HUDEP-2 (cell line): ENCODE results near the gene LIG1.
"Not testable (repeated sequence)": the region's sequence is repeated elsewhere in the genome, so short reads cannot be mapped to it uniquely, and the experiment has no call there.

ENCODE experiments used
- DNase-seq, 76 experiments: peaks; one replicate each; lab custom pipeline; 2025; ENCODE audit not compliant: unreplicated experiment in 76 of 76; lab: John Stamatoyannopoulos, UW

The LIG1 gene

GRCh38 chr19:48123907-48124651 lies 46.1 kb downstream of the LIG1 start:
- no peak for DNase-seq

- no peak for DNase-seq
These were observed 47.7 kb downstream of the LIG1 start for GRCh38 chr19:48122421-48122820.

DNA sequence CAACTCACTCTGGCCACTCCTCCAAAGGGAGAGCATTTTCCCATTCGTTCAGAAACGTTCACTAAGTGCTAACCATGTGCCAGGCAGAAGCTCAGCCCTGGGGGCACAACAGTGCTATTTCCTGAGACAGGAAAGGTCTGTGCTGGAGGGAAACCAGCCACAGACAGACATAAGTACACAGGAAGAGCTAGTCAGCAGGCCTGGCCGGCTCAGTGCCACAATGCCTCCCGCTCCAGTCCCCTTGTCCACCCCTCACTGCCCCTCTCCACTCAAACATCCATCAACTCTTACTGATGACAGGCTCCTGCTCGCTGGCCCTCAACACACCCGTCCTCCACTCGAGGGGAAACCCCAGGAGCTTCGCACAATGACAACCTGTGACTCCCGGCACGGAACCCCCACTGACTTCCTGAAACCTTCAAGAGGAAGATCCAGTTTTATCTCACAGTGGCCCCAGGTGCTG lies 48.2 kb downstream of the LIG1 start:
- DNase-seq, result no peak

- no peak for DNase-seq
These were observed 49.1 kb downstream of the LIG1 start for GRCh38 chr19:48121066-48121465.

- no peak for DNase-seq
These were observed 49.6 kb downstream of the LIG1 start for GRCh38 chr19:48120505-48120904.

- no peak for DNase-seq
These were observed 52.0 kb downstream of the LIG1 start for GRCh38 chr19:48118131-48118517.

- DNase-seq, result no peak
These were observed 52.5 kb downstream of the LIG1 start for GRCh38 chr19:48117515-48118130.

GRCh38 chr19:48113190-48113917 lies 56.8 kb downstream of the LIG1 start:
- DNase-seq, result no peak

GRCh38 chr19:48111280-48111679 lies 58.9 kb downstream of the LIG1 start:
- no peak for DNase-seq

DNA sequence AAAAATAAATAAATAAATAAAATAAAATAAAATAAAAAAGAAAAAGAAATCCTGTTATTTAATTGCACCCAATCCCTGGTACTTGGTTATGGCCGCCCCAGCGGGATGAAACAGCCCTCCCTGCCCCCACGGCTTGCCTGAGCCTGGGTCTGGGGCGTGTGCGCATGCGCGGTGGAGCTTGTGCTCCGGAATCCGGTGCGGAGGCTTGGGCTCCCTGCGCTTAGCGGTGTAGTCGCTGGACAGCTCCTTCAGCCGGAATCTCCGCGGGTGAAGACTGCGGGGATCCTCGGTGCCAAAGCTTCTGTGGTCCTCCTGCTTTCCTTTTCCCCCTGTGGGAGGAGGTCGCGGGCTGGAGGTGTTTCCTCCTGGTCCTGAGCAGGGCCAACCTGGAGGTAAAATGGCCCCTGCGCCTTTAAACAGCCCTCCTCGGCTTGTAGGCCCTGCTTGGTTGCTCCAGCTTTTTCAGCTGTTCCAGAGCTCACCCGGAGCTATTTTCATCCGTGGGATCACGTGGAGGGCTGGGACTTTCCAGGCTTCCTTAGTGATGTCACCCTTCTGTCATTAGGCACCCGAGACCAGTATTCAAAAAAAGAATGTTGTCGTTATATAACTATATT lies 59.7 kb downstream of the LIG1 start, which contains the start of gene PLA2G4C:
PLA2G4C (minus strand) TSS at position 468 of the 617 bp plus-strand sequence. CDS start 4,288 bp downstream, outside the sequence.
- peak in 74 of 76 experiments; percentile 21 to 88 (median 70) for DNase-seq

GRCh38 chr19:48108997-48109782 lies 61.0 kb downstream of the LIG1 start:
- no peak for DNase-seq

- no peak for DNase-seq
These were observed 66.2 kb downstream of the LIG1 start for GRCh38 chr19:48103922-48104321.

DNA sequence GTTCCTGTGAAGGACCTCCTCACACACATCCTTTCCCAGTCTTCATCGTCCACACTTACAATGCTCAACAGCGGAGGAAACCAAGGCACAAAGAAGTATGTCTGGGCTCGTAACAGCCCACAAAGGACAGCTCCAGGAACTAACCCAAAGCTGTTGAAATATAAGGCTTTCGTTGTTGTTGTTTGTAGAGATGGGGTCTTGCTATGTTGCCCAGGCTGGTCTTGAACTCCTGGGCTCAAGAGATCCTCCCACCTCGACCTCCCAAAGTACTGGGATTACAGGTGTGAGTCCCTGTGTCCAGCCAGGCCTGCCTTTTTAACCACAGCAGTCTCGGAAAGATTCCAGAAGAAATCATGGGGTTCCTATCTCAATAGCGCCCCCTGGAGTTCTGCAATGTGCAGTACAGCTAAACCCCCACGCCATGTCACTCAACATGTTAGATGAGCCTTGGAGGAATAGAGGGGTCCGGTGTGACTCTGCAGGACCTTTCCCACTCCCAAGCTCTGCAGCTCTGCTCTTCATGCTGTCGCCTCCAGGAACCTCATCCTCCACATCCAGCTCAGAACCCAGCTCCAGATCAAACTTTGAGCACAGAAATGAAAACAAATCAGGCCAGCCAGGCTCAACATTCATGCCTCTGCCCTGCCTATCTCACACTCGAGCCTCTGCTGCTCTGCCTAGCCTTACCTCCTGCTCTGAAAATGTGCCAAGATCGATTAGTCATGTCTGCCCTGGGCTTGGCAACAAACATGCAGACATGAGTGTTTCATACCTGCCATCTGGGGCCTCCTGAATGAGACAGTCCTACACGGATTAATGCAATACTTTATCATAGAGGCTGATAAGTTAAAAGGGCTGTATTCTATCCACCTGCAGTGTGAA lies 67.0 kb downstream of the LIG1 start:
- peak in 44 of 76 experiments; percentile 5 to 69 (median 36) for DNase-seq

DNA sequence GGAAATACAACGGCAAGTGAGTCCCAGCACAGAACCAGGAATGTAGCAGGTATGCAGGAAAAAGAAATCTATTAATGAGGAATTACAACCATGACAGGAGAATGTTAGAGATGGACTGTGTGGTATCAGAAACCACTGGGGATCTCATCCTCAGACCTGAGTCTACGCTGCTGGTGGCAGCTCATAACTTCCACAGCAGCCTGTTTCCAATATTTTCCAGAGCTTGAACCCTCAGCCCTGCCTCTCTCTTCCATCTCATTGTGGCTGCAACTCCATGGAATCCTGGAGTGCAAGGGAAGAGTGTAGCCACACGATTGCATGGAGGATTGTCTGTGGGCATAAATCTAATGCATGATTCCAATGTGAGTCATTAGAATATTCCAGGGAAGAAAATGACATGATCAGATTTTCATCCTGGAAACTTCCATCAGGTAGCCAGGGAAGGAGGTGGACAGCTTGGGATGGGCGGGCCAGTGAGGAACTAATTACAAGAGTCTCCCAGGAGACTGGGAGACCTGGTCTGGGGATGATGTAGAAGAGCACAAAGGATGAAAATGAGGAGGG lies 74.5 kb downstream of the LIG1 start:
- DNase-seq, result no peak

GRCh38 chr19:48094855-48095203 lies 75.3 kb downstream of the LIG1 start:
- DNase-seq, result no peak

DNA sequence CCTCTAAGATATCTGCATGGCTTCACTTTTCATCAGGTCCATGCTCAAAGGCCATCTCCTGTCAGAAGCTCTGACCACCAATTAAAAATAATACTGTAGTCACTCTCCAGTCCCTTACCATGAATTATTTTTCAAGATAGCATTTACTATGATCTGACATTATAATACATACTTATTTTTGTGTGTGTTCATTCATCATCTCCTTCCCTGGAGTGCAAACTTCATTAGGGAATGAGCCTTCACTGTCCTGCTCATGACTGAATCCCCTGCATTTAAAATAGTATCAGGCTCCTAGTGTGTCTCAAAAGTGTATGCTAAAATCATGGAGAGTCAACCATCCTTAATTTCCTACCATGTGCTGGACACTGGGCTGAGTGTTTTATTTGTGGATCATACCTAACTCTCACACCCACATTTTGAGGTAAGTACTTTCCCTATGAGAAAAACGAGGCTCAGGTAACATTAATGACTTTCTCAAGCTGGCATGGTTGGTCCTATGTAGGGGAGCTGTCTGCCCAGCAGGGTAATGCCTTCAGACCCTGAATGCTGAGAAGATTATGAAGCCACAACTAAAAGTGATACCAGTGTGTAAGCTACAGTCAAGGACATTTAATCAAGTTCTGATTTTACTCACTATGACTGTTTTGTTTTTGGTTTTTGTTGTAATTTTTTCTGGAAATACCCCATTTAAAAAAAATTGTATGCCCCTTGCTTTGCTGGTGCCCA lies 75.9 kb downstream of the LIG1 start:
- DNase-seq, result no peak

DNA sequence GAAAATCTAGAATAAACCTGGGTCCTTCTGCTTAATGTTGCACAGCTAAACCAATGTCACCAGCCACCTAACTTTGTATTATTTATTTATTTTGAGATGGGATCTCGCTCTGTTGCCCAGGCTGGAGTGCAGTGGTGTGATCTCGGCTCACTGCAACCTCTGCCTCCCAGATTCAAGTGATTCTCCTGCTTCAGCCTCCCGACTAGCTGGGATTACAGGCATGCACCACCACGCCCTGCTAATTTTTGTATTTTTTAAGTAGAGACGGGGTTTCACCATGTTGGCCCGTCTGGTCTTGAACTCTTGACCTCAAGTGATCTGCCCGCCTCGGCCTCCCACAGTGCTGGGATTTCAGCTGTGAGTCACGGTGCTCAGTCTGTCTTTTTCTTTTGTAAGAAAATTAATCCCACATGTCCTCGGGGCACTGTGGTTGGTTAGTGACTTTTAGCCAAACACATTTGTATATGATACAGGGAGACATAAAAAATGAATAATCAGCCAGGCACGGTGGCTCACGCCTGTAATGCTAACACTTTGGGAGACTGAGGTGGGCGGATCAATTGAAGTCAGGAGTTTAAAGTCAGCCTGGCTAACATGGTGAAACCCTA lies 78.9 kb downstream of the LIG1 start:
- DNase-seq, result not testable (repeated sequence)

DNA sequence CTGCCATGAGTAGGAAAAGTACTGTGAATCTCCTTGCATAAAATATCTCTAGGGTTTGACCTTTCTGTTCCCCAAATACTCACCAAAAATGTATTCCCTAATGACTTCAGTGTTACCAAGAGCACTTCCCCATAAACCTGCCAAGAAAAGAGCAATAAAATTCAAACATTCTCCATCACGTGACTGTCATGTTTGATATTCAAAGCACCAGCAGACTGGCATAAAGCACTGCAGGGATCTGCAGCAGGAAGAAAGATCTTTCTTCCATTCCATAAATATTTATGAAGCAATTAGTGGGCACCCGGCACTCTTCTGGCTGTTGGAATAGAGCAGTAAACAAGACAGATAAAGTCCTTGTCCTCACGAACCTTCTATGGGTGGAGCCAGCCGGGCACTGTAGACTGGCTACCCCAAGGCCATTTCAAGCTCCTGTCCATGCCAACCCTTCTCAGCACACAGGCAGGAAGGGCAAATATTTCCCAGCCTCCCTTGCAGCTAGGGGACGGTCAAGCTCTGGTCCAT lies 79.8 kb downstream of the LIG1 start:
- DNase-seq, result no peak
